Peyer's patch (tissue), 4 donors: ENCODE results near the gene CECR2.

ENCODE experiments used
- CTCF ChIP-seq, 6 experiments: fragments of 450-650 bp in 4 of 6; fragments of 200-600 bp in 2 of 6; sonication (generic) in 1 of 6; IDR thresholded peaks; one replicate each; pipeline ENCODE4 v1.5.1; 2017 to 2019; ENCODE audit warnings: antibody characterized with exemption in 6 of 6, mild to moderate bottlenecking in 3 of 6, moderate library complexity in 1 of 6
- POLR2A ChIP-seq, 2 donors: fragments of 450-650 bp; IDR thresholded peaks; one replicate each; pipeline ENCODE4 v1.5.1; 2017; ENCODE audit warnings: antibody characterized with exemption in 2 of 2, mild to moderate bottlenecking in 2 of 2, moderate library complexity in 2 of 2

GRCh38 chr22:17400305-17400704 lies 31.0 kb downstream of the CECR2 start:
- TF ChIP-seq CTCF (IDR thresholded peaks at IDR 0.05) (no peak), POLR2A (IDR thresholded peaks at IDR 0.05) (no peak)
